Heart left ventricle (tissue), 16 donors: Measurements from ENCODE around the gene NPFFR1. TPM values are rescaled to one million over a fixed set of nuclear protein-coding genes. Genes with fewer than 3 reads are reported as not detected.

Source experiments
- ATAC-seq, 4 donors: fragments of 200-7000 bp; cut with Tn5 transposase; one replicate each; pipeline ENCODE4 v1.9.1; 2020 to 2022; ENCODE audit warnings: moderate library complexity in 4 of 4, mild to moderate bottlenecking in 3 of 4, moderate number of reproducible peaks in 1 of 4
- DNase-seq, 5 donors: peaks; one replicate each; pipeline ENCODE4 v3.0.0-alpha.2; 2020
- H3K27ac ChIP-seq, 12 donors: fragments of 200-600 bp; sonication (generic) in 4 of 12; one replicate each; pipeline versions ENCODE4 v1.5.0 to v1.8.0; 2016 to 2022; ENCODE audit warnings: mild to moderate bottlenecking in 2 of 12
- H3K27me3 ChIP-seq, 9 donors: fragments of 200-600 bp; sonication (generic) in 2 of 9; one replicate each; pipeline versions ENCODE4 v1.5.1 to v1.8.0; 2016 to 2022; ENCODE audit warnings: mild to moderate bottlenecking in 3 of 9
- H3K36me3 ChIP-seq, 9 donors: fragments of 200-600 bp; sonication (generic) in 2 of 9; one replicate each; pipeline versions ENCODE4 v1.5.0 to v1.8.0; 2018 to 2022; ENCODE audit warnings: mild to moderate bottlenecking in 2 of 9
- H3K4me1 ChIP-seq, 12 donors: fragments of 200-600 bp; sonication (generic) in 4 of 12; one replicate each; pipeline versions ENCODE4 v1.5.0 to v1.8.0; 2016 to 2022; ENCODE audit warnings: mild to moderate bottlenecking in 3 of 12
- H3K4me3 ChIP-seq, 12 donors: fragments of 200-600 bp; sonication (generic) in 4 of 12; one replicate each; pipeline versions ENCODE4 v1.5.0 to v1.8.0; 2017 to 2022; ENCODE audit warnings: mild to moderate bottlenecking in 9 of 12, moderate library complexity in 4 of 12
- H3K9me3 ChIP-seq, 12 donors: fragments of 200-600 bp; sonication (generic) in 4 of 12; one replicate each; pipeline versions ENCODE4 v1.5.0 to v1.8.0; 2016 to 2022; ENCODE audit warnings: mild to moderate bottlenecking in 1 of 12
- POLR2A ChIP-seq, 2 donors: fragments of 450-650 bp; IDR thresholded peaks; one replicate each; pipeline ENCODE4 v1.6.1; 2017; ENCODE audit warnings: antibody characterized with exemption in 2 of 2, mild to moderate bottlenecking in 2 of 2, moderate library complexity in 2 of 2
- WGBS, 4 donors: extraction: QIAGEN DNeasy Blood & Tissue Kit in 2 of 4; methylation state at CpG; one replicate each; pipeline versions ENCODE4 v1.1.5 to v1.1.7; 2013 to 2018; 5-methylcytosine and 5-hydroxymethylcytosine counted together
- intact Hi-C, 10 donors: fragments of 100-400 bp; cut with DNase I; formaldehyde crosslinking; loops; one replicate each; pipeline versions ENCODE4 v1.11.1 to v1.14.2; 2022
- polyA plus RNA-seq, 2 donors: library from polyadenylated mRNA; stranded (reverse); fragments of 200-250 nt; gene quantifications; one replicate each; pipeline ENCODE4 v1.2.3, GENCODE V29; 2013
- total RNA-seq, 9 donors: library from RNA; depleted of rRNA in 2 of 9; stranded (reverse); fragments of >200 nt in 2 of 9; fragmentation: NEBNext Ultra II Directional in 3 of 9; extraction: Animal tissue kit (Norgen Biotek cat#: 25700) in 3 of 9; gene quantifications; one replicate each; pipeline versions ENCODE4 v1.1.0 to v1.2.4, GENCODE V29; 2016 to 2023
- TF ChIP-seq, protein P1 (sequence below), 12 donors: fragments of 200-600 bp; sonication (generic) in 4 of 12; IDR thresholded peaks; one replicate each; pipeline versions ENCODE4 v1.5.0 to v1.8.0; 2018 to 2022; ENCODE audit warnings: antibody characterized with exemption in 12 of 12, mild to moderate bottlenecking in 5 of 12
- donor health status: ischemic (EF 13 %, LVEDD 7.1; RV severe dilation, severe dysfunction).
- donor health status: healthy with polysubstance abuse.
- donor health status: DM: no; HTN: yes; CAD: no.
- donor health status: DM: no; HTN: no; CAD: no.
- donor health status: ischemic (EF 25% LVEDD 6.9; RV normal size, moderate dysfunction).
- donor health status: ischemic (EF 25% LVEDD 5.7; RV mildly dilated, moderate dysfunction).
- donor health status: healthy.
- donor health status: DM: yes; HTN: yes; CAD: no.
- donor health status: ischemic (EF 35%, LVEDD 5.7; RV mildly dilated, moderate dysfunction).
- donor health status: nonischemic (EF 11% LVEDD 7.7; RV severe dilation, severe dysfunction).
- donor health status: DM: yes; HTN: yes; CAD: no.
- donor health status: PGD.
- donor health status: ischemic (EF 29% LVEDD 5.4; RV normal size, mild dysfunction).
- donor health status: nonischemic (EF 23%, LVEDD 6.1; RV moderate dilation, normal function).

NPFFR1 gene
- total and polyA plus RNA-seq, 11 donors, result 0.52 TPM; not detected in 10

DNA sequence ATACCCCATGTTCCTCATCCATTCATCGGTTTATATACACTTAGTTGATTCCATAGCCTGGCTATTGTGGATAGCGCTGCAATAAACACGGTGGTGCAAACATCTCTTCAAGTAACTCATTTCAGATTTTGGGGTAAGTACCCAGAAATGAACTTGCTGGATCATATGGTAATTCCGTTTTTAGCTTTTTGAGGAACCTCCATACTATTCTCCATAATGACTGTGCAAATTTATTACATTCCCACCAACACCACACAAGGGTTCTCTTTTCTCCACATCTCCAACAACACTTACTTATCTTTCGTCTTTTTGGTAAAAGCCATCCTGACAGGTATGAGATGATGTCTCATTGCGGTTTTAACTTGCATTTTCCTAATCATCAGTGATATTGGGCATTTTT is 3.7 kb downstream of the NPFFR1 start:
- no peak for DNase-seq
- WGBS, 4 donors, result 81 to 94% (median 87%) methylated on average over 6 of the region's 6 CpGs
- intact Hi-C loops, result loop anchor here in 2 of 10 donors (5.0 kb wide), 2 partner anchors 67 to 82 kb away; no protein-coding TSS in a partner anchor
- H3K36me3 ChIP-seq, result no peaks in the 10 kb centered on the region
- no peak overlapping the region for H3K27ac ChIP-seq
- no peak overlapping the region for H3K4me3 ChIP-seq
- no peak for ATAC-seq
- H3K4me1 ChIP-seq, result peaks cover 0 to 25% (median 6%) of the 10 kb centered on the region in 12 donors
- peaks cover 5 to 34% (median 18%) of the 10 kb centered on the region in 9 donors for H3K27me3 ChIP-seq
- TF ChIP-seq, protein P1, sequence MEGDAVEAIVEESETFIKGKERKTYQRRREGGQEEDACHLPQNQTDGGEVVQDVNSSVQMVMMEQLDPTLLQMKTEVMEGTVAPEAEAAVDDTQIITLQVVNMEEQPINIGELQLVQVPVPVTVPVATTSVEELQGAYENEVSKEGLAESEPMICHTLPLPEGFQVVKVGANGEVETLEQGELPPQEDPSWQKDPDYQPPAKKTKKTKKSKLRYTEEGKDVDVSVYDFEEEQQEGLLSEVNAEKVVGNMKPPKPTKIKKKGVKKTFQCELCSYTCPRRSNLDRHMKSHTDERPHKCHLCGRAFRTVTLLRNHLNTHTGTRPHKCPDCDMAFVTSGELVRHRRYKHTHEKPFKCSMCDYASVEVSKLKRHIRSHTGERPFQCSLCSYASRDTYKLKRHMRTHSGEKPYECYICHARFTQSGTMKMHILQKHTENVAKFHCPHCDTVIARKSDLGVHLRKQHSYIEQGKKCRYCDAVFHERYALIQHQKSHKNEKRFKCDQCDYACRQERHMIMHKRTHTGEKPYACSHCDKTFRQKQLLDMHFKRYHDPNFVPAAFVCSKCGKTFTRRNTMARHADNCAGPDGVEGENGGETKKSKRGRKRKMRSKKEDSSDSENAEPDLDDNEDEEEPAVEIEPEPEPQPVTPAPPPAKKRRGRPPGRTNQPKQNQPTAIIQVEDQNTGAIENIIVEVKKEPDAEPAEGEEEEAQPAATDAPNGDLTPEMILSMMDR (IDR thresholded peaks at IDR 0.05), result no peak
- no peak for TF ChIP-seq POLR2A (IDR thresholded peaks at IDR 0.05)
- peaks cover 0 to 4% (median 0%) of the 10 kb centered on the region in 12 donors for H3K9me3 ChIP-seq

DNA sequence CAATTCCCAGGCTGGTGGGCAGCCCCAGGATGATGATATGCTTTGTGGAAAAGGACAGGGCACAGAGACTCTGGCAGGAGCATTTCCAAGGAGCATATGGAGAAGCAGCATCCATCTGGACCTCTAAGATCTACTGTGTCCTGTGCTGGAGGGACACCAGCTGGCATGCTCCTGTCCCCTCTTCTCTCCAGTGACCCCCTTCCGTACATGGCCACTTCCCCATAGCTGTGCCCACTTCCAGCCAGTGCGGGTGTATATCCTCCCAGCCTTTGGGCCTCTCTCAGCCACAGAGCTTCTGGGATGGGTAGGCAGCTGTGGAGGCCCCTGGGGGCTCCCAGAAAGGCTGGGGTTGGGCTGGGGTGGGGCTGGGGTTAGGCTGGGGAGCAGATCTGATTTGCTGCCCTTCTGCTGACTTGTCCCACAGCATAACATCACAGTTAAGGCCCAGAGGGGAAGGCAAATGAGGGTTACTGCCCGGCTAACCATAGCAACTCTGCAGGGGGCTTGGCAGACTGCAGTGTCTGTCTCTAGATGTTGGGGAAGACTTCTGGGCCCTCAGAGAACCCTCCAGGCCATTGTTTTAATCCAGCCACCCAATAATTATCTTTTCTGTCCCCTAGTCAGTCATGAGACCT is 6.3 kb downstream of the NPFFR1 start:
- Histone ChIP-seq H3K4me3 (no peak overlapping the region), H3K4me1 (peaks cover 0 to 32% (median 3%) of the 10 kb centered on the region in 12 donors), H3K36me3 (no peaks in the 10 kb centered on the region), H3K27me3 (peaks cover 0 to 8% (median 0%) of the 10 kb centered on the region in 9 donors), H3K9me3 (peaks cover 0 to 4% (median 0%) of the 10 kb centered on the region in 12 donors), H3K27ac (no peak overlapping the region)
- 76 to 94% (median 82%) methylated on average over 3 of the region's 3 CpGs for WGBS, 4 donors
- DNase-seq, result no peak
- no peak for ATAC-seq
- no peak for TF ChIP-seq POLR2A (IDR thresholded peaks at IDR 0.05)
- TF ChIP-seq, protein P1 (IDR thresholded peaks at IDR 0.05), result no peak
- intact Hi-C loops, result loop anchor here in 2 of 10 donors (5.0 to 10.0 kb wide), 4 partner anchors 47 to 85 kb away; no protein-coding TSS in a partner anchor

DNA sequence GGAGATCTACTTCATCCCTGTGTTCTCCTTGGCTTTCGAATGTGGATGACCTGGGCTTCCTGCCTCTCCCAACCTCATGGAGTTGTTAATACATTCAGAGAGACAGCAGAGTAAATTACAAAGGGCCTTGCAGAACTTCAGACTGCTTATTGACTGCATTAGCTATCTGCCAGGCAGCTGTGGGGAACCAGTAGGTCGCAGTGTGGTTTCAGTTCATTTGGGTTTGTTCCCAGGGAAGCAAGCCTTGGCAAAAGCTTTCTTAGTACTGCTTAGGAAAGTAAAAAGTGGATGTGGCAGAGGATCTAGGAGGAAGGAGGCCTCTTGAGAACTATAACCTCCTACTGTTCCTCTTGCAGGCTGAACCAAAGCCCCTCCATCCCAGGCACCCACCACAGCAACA is 9.2 kb downstream of the NPFFR1 start:
- Histone ChIP-seq H3K36me3 (no peaks in the 10 kb centered on the region), H3K9me3 (peaks cover 0 to 4% (median 0%) of the 10 kb centered on the region in 12 donors), H3K4me3 (no peak overlapping the region), H3K27me3 (no peaks in the 10 kb centered on the region), H3K27ac (peak overlapping the region in 2 of 12 donors; percentile 9 to 17), H3K4me1 (peaks cover 0 to 16% (median 5%) of the 10 kb centered on the region in 12 donors)
- 45 to 83% (median 64%) methylated on average over 2 of the region's 2 CpGs for WGBS, 4 donors
- ATAC-seq, result peak in 3 of 4 donors; percentile 42 to 60 (median 53)
- TF ChIP-seq, protein P1 (IDR thresholded peaks at IDR 0.05), result peak in 2 of 12 donors; percentile 15 to 29
- TF ChIP-seq POLR2A (IDR thresholded peaks at IDR 0.05), result no peak
- peak in 2 of 5 donors; percentile 36 to 40 for DNase-seq
- intact Hi-C loops, result loop anchor here in 6 of 10 donors (5.0 to 10.0 kb wide), 6 partner anchors 47 to 88 kb away; no protein-coding TSS in a partner anchor

DNA sequence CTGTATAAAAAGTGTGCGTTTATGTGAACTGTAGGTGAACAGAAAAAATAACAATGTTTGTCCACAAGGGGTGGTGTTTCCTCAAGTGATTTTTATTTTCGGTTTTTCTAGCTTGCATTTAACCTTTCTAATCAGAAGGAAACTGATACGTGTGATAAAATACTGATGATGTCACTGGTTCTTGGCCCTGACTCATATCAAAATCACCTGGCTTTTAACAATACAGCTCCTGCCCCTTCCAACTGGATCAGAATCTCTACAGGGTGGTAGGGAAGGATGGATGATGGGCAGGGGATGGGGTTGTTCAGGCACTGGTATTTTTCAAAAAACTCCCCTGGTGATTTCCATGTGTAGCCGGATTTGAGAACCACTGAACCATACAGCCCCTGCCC is 10.9 kb downstream of the NPFFR1 start:
- H3K27me3 ChIP-seq, result no peaks in the 10 kb centered on the region
- TF ChIP-seq POLR2A (IDR thresholded peaks at IDR 0.05), result no peak
- TF ChIP-seq, protein P1 (IDR thresholded peaks at IDR 0.05), result peak; percentile 29 to 64 (median 54)
- peaks cover 0 to 4% (median 0%) of the 10 kb centered on the region in 12 donors for H3K9me3 ChIP-seq
- intact Hi-C loops, result loop anchor here in 7 of 10 donors (2.0 to 10.0 kb wide), 7 partner anchors 46 to 92 kb away; no protein-coding TSS in a partner anchor
- H3K27ac ChIP-seq, result no peak overlapping the region
- 19 to 31% (median 25%) methylated on average over 4 of the region's 4 CpGs for WGBS, 4 donors
- H3K4me1 ChIP-seq, result peaks cover 0 to 16% (median 5%) of the 10 kb centered on the region in 12 donors
- peak in 2 of 4 donors; percentile 16 to 45 for ATAC-seq
- H3K36me3 ChIP-seq, result no peaks in the 10 kb centered on the region
- H3K4me3 ChIP-seq, result no peak overlapping the region
- no peak for DNase-seq
